SKM-1 (cell line): ENCODE results near the gene CAPN12.
A peak's percentile ranks its signal among the peaks of the same experiment; 100 is the strongest.
"Not testable (repeated sequence)": the region's sequence is repeated elsewhere in the genome, so short reads cannot be mapped to it uniquely, and the experiment has no call there.

Source experiments
- DNase-seq: peaks from one replicate; lab custom pipeline; 2025; ENCODE audit not compliant: unreplicated experiment; lab: John Stamatoyannopoulos, UW

CAPN12 gene

GRCh38 chr19:38770949-38771275 lies 26.6 kb upstream of the CAPN12 start:
- not testable (repeated sequence) for DNase-seq

DNA sequence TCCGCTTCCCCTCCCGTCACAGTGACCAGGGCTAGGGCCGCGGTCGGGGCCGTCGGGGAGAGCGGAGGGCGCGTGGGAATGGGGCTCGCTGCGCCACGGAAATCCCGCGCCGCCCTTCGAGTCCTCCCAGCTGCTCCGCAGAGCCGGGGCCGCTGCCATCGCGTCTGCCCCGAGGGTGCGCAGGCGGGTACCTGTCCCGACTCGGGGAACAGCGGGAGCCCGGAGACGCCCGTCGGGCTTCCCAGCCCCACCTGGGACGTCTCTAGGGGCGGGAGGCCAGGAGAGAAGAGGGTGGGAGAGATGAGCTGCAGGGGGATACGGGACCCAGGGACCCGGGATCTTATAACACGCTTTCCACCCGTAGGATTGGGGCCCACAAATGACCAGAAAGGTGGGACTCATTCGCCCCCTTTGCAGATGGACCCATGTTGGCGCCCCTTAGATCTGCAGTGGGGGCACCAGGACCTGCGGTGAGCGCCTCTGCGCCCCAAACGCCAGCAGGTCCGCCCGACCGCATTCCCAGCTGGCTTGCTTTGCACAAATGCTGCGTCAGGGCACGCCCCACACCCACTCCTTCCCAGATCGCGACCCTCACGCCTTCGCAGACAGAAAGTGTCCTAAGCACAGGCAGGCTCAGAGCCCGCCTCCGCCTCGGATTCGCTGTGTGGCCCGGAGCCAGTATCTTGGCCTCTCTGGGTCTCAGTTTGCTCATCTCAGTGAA lies 26.1 kb upstream of the CAPN12 start:
- DNase-seq = not testable (repeated sequence)

DNA sequence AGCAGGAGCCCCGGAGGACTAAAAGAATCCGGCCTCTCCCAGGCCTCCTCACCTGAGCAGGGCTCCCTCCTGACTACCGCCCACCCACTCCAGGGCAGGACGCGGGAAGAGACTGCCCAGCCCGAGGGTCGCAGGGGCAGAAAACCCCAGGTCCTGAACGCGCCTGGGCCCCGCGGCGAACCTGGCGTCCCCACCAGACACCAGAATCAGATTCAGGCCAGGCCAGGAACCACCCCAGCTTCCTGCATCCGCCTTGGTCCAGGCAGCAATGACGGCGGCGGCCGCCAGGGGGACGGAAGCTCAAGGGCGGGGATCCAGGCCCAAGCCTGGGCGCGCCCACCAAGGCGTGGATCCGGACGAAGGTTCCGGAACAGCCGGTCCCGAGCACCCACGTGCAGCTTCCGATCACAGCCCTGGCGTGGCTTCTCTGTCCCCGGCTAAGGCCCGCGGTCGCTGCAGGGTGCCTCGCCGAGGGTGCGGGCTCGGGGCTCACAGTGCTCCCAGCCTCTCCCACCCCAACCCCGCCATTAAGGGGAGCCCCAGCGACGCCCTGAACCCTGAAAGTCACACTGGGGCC lies 25.4 kb upstream of the CAPN12 start:
- DNase-seq = no peak

GRCh38 chr19:38766276-38767047 lies 22.2 kb upstream of the CAPN12 start:
- no peak for DNase-seq

GRCh38 chr19:38765214-38765613 lies 20.9 kb upstream of the CAPN12 start:
- no peak for DNase-seq

DNA sequence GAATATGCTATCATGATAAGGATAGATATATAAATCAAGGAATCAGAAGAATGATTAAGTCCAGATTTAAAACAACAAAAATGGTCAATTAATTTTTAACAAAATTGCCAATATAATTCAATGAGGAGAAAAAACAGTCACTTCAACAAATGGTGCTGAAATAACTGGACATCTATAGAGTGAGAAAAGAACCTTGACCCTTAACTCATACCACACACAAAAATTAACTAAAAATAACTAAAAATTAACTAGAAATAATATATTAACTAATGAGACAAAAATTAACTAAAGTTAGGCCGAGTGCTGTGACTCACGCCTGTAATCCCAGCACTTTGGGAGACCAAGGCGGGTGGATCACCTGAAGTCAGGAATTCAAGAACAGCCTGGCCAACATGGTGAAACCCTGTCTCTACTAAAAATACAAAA lies 19.5 kb upstream of the CAPN12 start:
- no peak for DNase-seq

DNA sequence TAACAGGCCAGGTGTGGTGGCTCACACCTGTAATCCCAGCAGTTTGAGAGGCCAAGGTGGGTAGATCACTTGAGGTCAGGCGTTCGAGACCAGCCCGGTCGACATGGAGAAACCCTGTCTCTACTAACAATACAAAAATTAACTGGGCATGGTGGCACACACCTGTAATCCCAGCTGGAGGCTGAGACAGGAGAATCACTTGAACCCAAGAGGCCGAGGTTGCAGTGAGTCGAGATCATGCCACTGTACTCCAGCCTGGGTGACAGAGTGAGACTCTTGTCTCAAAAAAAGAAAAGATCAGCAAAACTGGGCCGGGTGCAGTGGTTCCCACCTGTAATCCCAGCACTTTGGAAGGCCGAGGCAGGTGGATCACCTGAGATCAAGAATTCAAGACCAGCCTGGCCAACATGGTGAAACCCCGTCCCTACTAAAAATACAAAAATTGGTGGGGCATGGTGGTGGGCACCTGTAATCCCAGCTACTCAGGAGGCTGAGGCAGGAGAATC lies 17.7 kb upstream of the CAPN12 start:
- not testable (repeated sequence) for DNase-seq

DNA sequence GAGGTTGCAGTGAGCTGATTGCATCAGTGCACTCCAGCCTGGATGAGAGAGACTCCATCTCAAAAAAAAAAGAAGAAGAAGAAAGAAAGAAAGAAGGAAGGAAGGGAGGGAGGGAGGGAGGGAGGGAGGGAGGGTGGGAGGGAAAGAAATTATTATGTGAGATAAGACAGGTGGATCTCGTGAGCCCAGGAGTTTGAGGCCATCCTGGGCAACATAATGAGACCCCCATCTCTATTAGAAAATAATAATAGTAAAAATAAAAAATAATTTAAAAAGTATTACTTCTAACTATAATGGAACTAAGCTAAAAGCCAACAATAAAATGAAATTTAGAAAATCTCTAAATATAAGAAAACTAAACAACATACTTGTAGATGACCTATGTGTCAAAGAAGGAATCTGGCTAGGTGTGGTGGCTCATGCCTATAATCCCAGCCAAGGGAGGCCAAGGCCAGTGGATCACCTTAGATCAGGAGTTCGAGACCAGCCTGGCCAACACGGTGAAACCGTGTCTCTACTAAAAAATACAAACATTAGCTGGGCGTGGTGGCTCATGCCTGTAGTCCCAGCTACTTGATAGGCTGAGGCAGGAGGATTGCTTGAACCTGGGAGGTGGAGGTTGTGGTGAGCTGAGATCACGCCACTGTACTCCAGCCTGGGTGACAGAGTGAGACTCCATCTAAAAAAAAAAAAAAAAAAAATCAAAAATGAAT lies 16.7 kb upstream of the CAPN12 start:
- not testable (repeated sequence) for DNase-seq

- DNase-seq = peak; percentile 72
Observed at GRCh38 chr19:38759590-38760003, 15.3 kb upstream of the CAPN12 start.

DNA sequence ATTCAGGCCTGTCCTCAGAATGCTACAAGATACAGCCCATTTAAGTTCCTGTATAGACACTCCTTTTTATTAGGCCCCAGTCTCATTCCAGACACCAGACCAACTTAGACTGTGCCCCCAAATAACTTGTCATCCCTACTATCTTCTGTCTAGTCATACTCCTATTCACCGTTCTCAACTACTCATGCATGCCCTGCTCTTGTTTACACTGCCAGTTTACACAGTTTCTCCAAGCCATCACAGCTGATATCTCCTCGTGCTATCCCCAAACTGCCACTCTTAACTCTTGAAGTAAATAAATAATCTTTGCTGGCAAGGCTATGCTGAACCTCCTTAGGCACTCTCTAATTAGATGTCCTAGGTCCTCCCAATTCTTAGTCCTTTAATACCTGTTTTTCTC lies 9.9 kb upstream of the CAPN12 start:
- DNase-seq = not testable (repeated sequence)

DNA sequence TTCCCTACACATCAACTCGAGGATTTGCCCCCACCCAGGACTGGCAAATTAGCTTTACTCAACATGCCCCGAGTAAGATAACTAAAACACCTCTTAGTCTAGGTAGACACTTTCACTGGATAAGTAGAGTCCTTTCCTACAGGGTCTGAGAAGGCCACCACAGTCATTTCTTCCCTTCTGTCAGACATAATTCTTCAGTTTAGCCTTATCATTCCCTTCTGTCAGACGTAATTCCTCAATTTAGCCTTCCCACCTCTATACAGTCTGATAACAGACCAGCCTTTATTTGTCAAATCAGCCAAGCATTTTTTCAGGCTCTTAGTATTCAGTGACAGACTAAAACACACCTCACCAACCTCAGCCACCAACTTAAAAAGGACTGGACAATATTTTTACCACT lies 9.5 kb upstream of the CAPN12 start:
- DNase-seq = not testable (repeated sequence)

DNA sequence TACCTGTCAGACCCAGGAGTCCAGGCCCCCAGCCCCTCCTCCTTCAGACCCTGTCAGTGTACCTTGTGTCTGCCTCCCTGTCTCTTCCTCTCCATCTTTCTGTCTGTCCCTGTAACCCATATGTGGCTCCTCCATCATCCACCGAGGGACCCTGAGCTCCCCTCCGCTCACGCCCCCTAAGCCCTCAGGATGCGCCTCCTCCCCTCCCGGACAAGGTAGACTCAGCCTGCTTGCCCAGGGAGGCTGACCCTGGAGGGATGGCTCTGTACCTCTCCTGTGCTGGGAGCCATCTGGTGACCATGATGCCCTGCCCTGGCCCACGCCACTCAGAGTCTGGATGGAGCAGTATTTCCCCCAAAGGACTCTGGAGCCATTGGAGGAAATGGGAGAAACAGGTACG lies 1.0 kb upstream of the CAPN12 start:
- no peak for DNase-seq

- no peak for DNase-seq
Observed at GRCh38 chr19:38744874-38745273, 600 bp upstream of the CAPN12 start.

DNA sequence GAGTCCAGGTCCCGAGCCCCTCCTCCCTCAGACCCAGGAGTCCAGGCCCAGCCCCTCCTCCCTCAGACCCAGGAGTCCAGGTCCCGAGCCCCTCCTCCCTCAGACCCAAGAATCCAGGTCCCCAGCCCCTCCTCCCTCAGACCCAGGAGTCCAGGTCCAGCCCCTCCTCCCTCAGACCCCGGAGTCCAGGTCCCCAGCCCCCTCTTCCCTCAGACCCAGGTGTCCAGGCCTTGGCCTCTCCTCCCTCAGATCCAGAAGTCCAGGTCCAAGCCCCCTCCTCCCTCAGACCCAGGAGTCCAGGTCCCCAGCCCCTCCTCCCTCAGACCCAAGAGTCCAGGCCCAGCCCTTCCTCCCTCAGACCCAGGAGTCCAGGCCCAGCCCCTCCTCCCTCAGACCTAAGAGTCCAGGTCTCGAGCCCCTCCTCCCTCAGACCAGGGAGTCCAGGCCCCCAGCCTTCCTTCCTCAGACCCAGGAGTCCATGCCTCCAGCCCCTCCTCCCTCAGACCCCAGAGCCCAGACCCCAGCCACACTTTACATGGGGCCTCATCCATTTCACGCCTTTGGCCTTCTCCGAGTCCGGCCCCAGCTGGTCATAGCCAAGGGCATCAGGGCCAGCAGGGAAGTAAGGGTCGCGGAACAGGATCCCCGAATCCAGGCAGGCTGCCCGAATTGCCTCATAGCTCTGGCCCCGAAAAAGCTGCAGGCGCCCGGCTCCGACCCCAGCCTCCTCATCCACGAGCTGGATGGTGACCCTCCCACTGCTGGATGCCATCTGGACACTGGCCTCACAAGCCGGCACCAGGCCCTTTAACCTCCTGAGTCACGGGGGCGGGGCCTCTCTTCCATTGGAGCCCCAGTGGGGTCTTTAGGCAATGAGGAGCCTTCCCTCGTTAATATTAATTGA lies 628 bp downstream of the CAPN12 start:
- DNase-seq = no peak

DNA sequence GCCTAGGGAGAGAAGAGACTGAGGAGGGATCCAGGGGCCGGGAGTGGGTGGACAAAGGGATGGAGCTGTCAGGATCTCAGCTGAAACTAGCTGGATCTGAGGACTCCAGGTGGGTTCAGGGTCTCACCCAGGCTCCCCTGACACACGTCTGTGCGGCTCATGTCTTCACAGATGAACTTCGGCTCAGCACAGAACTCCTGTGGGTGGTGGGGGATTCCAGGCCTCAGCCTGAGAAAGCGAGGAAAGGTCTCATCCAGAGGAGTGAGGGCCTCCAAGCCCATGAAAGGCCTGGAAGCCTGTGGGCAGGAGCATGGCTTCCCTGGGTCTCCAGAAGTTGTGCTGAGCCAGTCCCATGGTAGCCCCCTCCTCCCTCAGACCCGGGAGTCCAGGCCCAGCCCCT lies 1.4 kb downstream of the CAPN12 start:
- no peak for DNase-seq

DNA sequence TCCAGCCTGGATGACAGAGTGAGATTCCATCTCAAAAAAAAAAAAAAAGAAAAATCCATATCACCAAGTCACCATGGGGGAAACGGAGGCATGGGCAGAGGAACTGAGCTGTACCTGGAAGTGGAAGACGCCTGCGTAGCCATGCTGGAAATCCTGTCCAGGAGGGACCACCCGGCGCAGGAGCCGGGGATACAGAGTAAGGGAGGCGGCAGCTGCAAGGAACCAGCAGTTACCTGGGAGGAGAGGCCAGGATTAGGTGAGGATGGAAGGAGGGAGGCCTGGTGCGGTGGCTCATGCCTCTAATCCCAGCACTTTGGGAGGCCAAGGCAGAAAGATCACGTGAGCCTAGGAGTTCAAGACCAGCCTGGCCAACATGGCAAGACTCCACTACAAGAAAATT lies 2.0 kb downstream of the CAPN12 start:
- no peak for DNase-seq

DNA sequence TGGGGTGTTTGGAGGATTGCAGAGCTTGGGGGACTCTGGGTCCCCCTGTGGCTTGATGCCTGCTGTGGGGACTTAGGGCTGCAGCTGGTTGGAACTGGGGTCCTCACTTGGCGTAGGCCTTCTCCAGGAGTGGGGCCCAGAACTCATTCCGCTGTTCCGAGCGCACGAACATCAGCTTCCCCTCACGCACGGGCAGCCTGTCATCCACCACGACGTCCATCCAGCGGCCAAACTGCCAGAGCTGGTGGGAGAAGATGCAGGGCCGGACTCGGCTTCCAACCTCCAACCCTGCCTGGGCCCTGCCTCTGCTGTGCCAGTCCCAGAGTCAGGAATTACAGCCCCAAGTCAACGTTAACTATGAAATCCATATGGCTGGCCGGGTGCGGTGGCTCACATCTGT lies 2.6 kb downstream of the CAPN12 start:
- DNase-seq = no peak

DNA sequence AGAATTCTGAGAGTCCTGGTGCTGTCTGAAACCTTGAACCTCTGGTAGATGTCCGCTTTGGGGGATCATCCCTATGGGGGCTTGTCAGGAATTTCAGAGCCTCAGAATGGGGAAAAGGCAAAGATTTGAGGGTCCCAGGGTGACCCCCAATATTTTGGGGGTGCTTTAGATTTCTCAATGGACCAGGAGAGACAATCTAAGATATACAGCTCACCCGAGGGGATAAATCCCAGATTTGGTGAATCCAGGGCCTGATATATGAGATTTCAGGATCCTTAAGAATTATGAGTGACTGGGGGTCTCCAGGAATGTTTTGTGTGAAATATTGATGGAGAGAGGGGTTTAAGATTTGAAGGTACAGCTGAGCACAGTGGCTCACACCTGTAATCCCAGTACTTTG lies 3.3 kb downstream of the CAPN12 start:
- DNase-seq = no peak

DNA sequence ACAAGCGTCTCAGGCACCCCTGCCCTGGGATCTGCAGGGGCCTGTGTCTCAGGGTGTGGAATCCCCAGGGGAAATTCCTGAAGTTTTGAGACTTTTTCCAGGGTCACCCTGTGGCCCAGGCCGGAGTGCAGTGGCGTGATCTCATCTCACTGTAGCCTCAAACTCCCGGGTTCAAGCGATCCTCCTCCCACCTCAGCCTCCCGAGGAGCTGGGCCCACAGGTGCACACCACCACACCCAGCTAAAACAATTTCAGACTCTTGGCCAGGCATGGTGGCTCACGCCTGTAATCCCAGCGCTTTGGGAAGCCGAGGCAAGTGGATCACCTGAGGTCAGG lies 4.0 kb downstream of the CAPN12 start:
- DNase-seq = no peak

GRCh38 chr19:38739440-38740256 lies 4.6 kb downstream of the CAPN12 start:
- DNase-seq = no peak
